Panc1 (cell line): ENCODE measurements around the gene EPB41L5. TPM values are rescaled to one million over a fixed set of nuclear protein-coding genes. Genes with fewer than 3 reads are reported as not detected.

ENCODE experiments used
- ATAC-seq: fragments of 200-7000 bp; cut with Tn5 transposase; 2 replicates; pipeline ENCODE4 v1.9.1; 2020; ENCODE audit warnings: mild to moderate bottlenecking, moderate library complexity
- BruUV-seq: library from RNA; stranded (reverse); fragments of 400-500 nt; replicated peaks from 2 replicates; lab custom pipeline; 2021; lab: Mats Ljungman, UMichigan
- CTCF ChIA-PET: fragments of 300-600 bp; sonication (Branson Sonifier 250); formaldehyde crosslinking; loops from one replicate; lab custom pipeline; 2022; ENCODE audit warnings: antibody characterized with exemption; lab: Charles Lee
- POLR2A ChIA-PET: fragments of 300-600 bp; sonication (Branson Sonifier 250); formaldehyde crosslinking; loops from one replicate; lab custom pipeline; 2022; ENCODE audit warnings: antibody characterized with exemption; lab: Charles Lee
- DNase-seq: peaks from one replicate; pipeline ENCODE4 v3.0.0-alpha.2; 2010; ENCODE audit warnings: low read depth, low spot score
- H3K27ac ChIP-seq: 2 replicates; pipeline ENCODE4 v1.5.1; 2011; ENCODE audit warnings: mild to moderate bottlenecking, low read length, inconsistent platforms
- H3K27me3 ChIP-seq: fragments of 200-500 bp; sonication (Bioruptor generic); 2 replicates; pipeline ENCODE4 v1.6.0; 2014; ENCODE audit warnings: low read length, inconsistent platforms; ENCODE audit not compliant: control insufficient read depth, insufficient read depth
- H3K36me3 ChIP-seq: fragments of 200-500 bp; sonication (Bioruptor generic); 2 replicates; pipeline ENCODE4 v1.5.1; 2014; ENCODE audit warnings: inconsistent platforms, mild to moderate bottlenecking, low read length, moderate library complexity; ENCODE audit not compliant: control insufficient read depth, insufficient read depth
- H3K4me1 ChIP-seq: 2 replicates; pipeline ENCODE4 v1.5.1; 2011; ENCODE audit warnings: inconsistent platforms, mild to moderate bottlenecking, low read length, moderate library complexity; ENCODE audit not compliant: control insufficient read depth, insufficient read depth
- H3K4me3 ChIP-seq, 2 experiments: 2 replicates each; pipeline ENCODE4 v1.5.1; 2011 to 2012; ENCODE audit warnings: low read depth in 2 of 2, low read length in 2 of 2, mild to moderate bottlenecking in 2 of 2, inconsistent platforms in 1 of 2, moderate library complexity in 1 of 2
- H3K9me3 ChIP-seq: fragments of 200-500 bp; sonication (Bioruptor generic); 2 replicates; pipeline ENCODE4 v1.5.1; 2014; ENCODE audit warnings: low read depth, mild to moderate bottlenecking, inconsistent platforms, low read length, moderate library complexity; ENCODE audit not compliant: control insufficient read depth, insufficient read depth
- POLR2AphosphoS5 ChIP-seq: IDR thresholded peaks from 2 replicates; pipeline ENCODE4 v1.6.1; 2012; ENCODE audit warnings: mild to moderate bottlenecking, low read depth, low read length, moderate library complexity
- REST ChIP-seq, 2 experiments: IDR thresholded peaks; 2 replicates each; pipeline ENCODE4 v1.6.1; 2011 to 2012; ENCODE audit warnings: low read depth in 2 of 2, control low read depth in 1 of 2, low read length in 1 of 2, mild to moderate bottlenecking in 1 of 2, moderate library complexity in 1 of 2; ENCODE audit not compliant: insufficient read depth in 1 of 2
- SIN3A ChIP-seq: IDR thresholded peaks from 2 replicates; pipeline ENCODE4 v1.6.1; 2012; ENCODE audit warnings: low read depth, mild to moderate bottlenecking, low read length, moderate library complexity, borderline replicate concordance; ENCODE audit not compliant: insufficient read depth
- TCF7L2 ChIP-seq: IDR thresholded peaks from 2 replicates; pipeline ENCODE4 v1.6.1; 2011; ENCODE audit warnings: mild to moderate bottlenecking, low read depth, low read length, inconsistent platforms
- in situ Hi-C: cut with HindIII; loops from 2 replicates; pipeline ENCODE4 v1.10.0; 2016; ENCODE audit warnings: low sequenced_read_pairs, low pct_unique_long_range_greater_than_20kb
- intact Hi-C: fragments of 100-400 bp; cut with micrococcal nuclease; formaldehyde crosslinking; loops from one replicate; pipeline ENCODE4 v1.10.0; 2022; ENCODE audit not compliant: unreplicated experiment
- total RNA-seq: library from RNA; stranded (reverse); gene quantifications from one replicate; pipeline ENCODE4 v1.2.1, GENCODE V29; 2021; ENCODE audit not compliant: unreplicated experiment
- TF ChIP-seq, protein P1 (sequence below): fragments of 450-650 bp; IDR thresholded peaks from 2 replicates; pipeline ENCODE4 v1.5.1; 2017; ENCODE audit warnings: mild to moderate bottlenecking

The EPB41L5 gene
- total RNA-seq, 1 experiment from 2014 or later = 42.2 TPM

GRCh38 chr2:120222186-120223033 is 209.5 kb downstream of the EPB41L5 start:
- no peaks in the 10 kb centered on the region for H3K27me3 ChIP-seq
- DNase-seq (no peak), ATAC-seq (no peak)
- H3K36me3 ChIP-seq = peaks cover 4% of the 10 kb centered on the region; the same call in 1 of the 2 replicates
- POLR2A ChIA-PET = interaction anchor here (0.7 kb wide), 1 partner anchor 548 kb away, joined by 3 read pairs; no protein-coding TSS in a partner anchor
- no peaks in the 10 kb centered on the region; the same call in 1 of the 2 replicates for H3K9me3 ChIP-seq
- peak overlapping the region; percentile 69 to 70 for H3K4me3 ChIP-seq
- intact Hi-C loops (no loop called here), in situ Hi-C loops (no loop called here)
- peak overlapping the region; percentile 89 for H3K27ac ChIP-seq
- H3K4me1 ChIP-seq = peaks cover 29% of the 10 kb centered on the region
- CTCF ChIA-PET = interaction anchor here (1.0 kb wide), 1 partner anchor 91 kb away, joined by 3 read pairs; no protein-coding TSS in a partner anchor
- BruUV-seq = no TSS peak
- TF ChIP-seq POLR2AphosphoS5 (no peak), REST (IDR thresholded peaks at IDR 0.05; ENCODE audit: insufficient read depth in 1 of 2, low read depth in 2 of 2, low read length in 1 of 2) (no peak), SIN3A (no peak)
- TF ChIP-seq, protein P1, sequence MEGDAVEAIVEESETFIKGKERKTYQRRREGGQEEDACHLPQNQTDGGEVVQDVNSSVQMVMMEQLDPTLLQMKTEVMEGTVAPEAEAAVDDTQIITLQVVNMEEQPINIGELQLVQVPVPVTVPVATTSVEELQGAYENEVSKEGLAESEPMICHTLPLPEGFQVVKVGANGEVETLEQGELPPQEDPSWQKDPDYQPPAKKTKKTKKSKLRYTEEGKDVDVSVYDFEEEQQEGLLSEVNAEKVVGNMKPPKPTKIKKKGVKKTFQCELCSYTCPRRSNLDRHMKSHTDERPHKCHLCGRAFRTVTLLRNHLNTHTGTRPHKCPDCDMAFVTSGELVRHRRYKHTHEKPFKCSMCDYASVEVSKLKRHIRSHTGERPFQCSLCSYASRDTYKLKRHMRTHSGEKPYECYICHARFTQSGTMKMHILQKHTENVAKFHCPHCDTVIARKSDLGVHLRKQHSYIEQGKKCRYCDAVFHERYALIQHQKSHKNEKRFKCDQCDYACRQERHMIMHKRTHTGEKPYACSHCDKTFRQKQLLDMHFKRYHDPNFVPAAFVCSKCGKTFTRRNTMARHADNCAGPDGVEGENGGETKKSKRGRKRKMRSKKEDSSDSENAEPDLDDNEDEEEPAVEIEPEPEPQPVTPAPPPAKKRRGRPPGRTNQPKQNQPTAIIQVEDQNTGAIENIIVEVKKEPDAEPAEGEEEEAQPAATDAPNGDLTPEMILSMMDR = no peak

DNA sequence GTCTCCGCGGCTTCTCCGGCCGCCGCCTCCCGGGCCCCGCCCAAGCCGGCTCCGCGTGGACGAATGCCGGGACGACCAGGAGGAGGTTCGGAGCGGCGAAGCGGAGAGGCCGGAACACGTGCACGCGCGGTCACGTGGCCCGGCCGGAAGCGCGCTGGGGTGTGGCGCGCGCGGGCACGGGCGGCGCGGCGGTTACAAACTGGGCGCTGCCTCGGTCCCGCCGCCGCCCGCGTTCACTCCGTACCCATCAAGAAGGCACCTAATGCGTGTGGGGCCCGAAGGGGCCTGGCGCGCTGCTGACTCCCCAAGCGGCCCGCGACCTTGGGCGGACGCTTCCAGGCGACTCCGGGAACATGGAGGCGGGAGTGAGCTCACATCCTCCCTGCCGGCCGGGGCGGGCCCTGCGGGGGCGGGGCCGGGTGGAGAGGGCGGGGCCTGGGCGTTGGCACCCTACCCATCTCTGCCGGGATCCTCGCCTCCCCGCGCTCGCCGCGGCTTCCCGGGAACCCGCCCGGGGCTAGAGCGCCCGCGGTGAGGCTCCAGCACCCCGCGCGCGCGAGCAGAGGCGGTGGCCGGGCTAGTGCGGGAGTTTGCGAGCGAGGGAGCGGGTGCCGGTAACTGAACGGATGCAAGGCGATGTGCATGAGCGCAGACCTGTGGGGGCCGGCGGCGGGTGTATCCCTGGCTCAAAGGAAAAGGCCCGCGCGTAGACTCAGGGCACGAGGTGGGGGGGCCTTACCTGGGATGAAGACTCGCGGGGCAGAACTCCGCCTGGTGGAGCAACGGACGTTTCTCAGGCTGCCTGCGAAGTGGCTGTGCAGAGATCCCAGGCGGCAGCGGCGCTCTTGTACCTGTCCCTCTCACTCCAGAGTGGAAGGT is 210.4 kb downstream of the EPB41L5 start, which contains the start of gene TMEM185B:
Gene TMEM185B (minus strand): TSS at position 367 of the 879 bp plus-strand sequence. CDS start 424 bp downstream, outside the sequence.
- CTCF ChIA-PET = interaction anchor here (1.0 kb wide), 1 partner anchor 90 kb away, joined by 3 read pairs; no protein-coding TSS in a partner anchor

More for the DNA sequence above, 210.4 kb downstream of the EPB41L5 start, which contains the start of gene TMEM185B:
- peaks cover 29% of the 10 kb centered on the region for H3K4me1 ChIP-seq
- BruUV-seq = no TSS peak
- peak within 1 kb of the TSS; percentile 89 for H3K27ac ChIP-seq
- in situ Hi-C loops = no loop called here
- ATAC-seq (peak; percentile 94), DNase-seq (no peak)
- no peaks in the 10 kb centered on the region for H3K27me3 ChIP-seq
- H3K4me3 ChIP-seq = peak within 1 kb of the TSS; percentile 69 to 70
- POLR2A ChIA-PET = interaction anchor here (0.7 kb wide), 1 partner anchor 549 kb away, joined by 3 read pairs; no protein-coding TSS in a partner anchor
- H3K36me3 ChIP-seq = peaks cover 4% of the 10 kb centered on the region; the same call in 1 of the 2 replicates
- H3K9me3 ChIP-seq = no peaks in the 10 kb centered on the region; the same call in 1 of the 2 replicates
- intact Hi-C loops = no loop called here
- TF ChIP-seq SIN3A (peak; percentile 73; the same call in 1 of the 2 replicates), TCF7L2 (peak; percentile 64), REST (IDR thresholded peaks at IDR 0.05; ENCODE audit: insufficient read depth in 1 of 2, low read depth in 2 of 2, low read length in 1 of 2) (no peak), POLR2AphosphoS5 (peak; percentile 96)
- TF ChIP-seq, protein P1 = no peak; the same call in 1 of the 2 replicates
